SK-N-MC (cell line): Measurements from ENCODE around the gene PRKCSH.

Experiments used
- EZH2 ChIP-seq: fragments of 200-600 bp; sonication (generic); IDR thresholded peaks from one replicate; pipeline ENCODE4 v1.6.1; 2017; ENCODE audit warnings: antibody characterized with exemption
- FOXP2 ChIP-seq: optimal IDR thresholded peaks from 2 replicates; pipeline ENCODE3; 2011; ENCODE audit warnings: mild to moderate bottlenecking, moderate library complexity; ENCODE audit not compliant: insufficient read depth; ENCODE audit errors: extremely low read length, control extremely low read depth
- POLR2AphosphoS5 ChIP-seq: IDR thresholded peaks from 2 replicates; pipeline ENCODE4 v1.6.1; 2012; ENCODE audit warnings: mild to moderate bottlenecking, low read depth, low read length, borderline replicate concordance

- no peak for TF ChIP-seq EZH2
- TF ChIP-seq POLR2AphosphoS5: no peak
- TF ChIP-seq FOXP2: no peak
These were observed 9.7 kb downstream of the PRKCSH start for GRCh38 chr19:11445141-11445540.
